HG02759 (cell line): ENCODE measurements around the gene UGT8.

Source experiments
- ATAC-seq: cut with Tn5 transposase; IDR thresholded peaks from one replicate; pipeline ENCODE4 v1.9.1; 2021; ENCODE audit warnings: mild to moderate bottlenecking, moderate library complexity; ENCODE audit not compliant: unreplicated experiment

The UGT8 gene

GRCh38 chr4:114690571-114690970 lies 92.0 kb downstream of the UGT8 start:
- ATAC-seq, result no peak

DNA sequence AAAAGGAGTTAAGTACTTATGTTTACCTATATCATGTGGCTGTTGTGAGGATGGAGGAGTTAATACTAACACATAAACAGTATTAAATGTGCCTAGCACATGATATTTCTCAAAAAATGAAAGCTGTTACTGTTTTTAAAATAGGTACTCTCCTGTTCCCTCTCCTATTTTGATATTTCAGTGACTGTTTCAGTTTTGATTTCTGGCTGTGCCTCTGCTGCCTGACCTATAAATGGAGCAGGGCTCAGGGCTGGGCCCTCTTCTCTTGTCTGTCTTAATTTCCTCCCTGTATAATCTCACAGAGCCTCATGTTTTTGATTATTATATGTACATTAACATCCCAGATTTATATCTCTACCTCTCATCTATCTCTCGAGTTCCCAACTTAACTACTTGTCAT lies 93.3 kb downstream of the UGT8 start:
- ATAC-seq, result peak; percentile 82

DNA sequence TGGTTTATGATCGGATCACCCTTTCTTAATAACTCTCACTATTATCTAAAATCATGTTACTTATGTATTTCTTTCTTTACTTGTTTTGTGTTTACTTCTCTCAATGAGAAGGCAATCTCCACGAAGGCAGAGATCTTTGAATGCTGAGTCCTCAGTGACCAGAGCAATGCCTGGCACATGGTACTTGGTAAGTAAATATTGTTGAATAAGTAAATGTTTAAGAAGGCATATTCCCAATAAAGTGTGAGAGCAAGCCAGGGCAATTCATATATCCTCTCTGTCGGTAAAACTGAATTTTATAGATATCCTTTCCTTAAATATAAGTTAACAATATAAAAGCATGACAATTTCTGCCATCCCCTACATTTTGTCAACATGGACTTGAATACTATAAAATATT lies 94.4 kb downstream of the UGT8 start:
- ATAC-seq, result no peak

GRCh38 chr4:114694770-114695169 lies 96.2 kb downstream of the UGT8 start:
- no peak for ATAC-seq

- ATAC-seq, result no peak
Measured at GRCh38 chr4:114698231-114698630, 99.6 kb downstream of the UGT8 start.

DNA sequence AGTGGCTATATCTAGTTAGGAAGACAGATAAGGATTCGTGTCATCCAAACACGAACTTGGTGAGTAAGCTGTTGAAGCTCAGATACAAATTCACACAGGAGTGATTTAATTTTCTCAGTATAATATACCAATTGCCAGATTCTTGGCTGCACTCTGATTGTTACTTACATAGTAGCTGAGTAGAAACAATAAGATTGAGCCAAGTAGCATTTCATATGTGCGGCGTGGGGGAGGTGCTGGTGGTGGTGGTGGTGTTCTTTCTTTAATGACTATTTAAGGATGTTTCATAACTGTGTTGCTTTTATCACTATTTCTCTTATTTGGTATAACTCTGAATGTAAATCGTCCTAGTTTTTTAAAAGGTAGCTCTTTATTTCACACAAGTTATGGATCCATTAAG lies 102.9 kb downstream of the UGT8 start:
- no peak for ATAC-seq

GRCh38 chr4:114717432-114717831 lies 118.8 kb downstream of the UGT8 start:
- ATAC-seq, result no peak

DNA sequence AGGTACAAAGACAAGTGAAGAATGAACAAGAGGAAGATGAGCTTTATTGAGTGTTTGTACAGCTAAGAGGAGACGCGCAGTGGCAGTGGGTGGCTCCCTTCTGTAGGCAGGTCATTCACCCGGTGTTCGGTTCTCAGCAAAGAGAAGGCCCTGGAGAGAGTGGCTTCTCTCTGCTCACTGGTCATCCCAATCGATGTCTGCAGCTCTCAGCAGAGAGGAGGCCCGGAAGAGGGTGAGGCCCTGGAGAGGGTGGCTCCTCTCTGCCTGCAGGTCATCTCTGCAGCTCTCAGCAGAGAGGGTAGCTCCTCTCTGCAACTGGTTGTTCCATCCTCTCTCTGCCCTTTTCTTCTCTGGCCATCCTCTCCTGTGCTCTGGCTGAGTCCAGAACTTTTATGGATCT lies 126.5 kb downstream of the UGT8 start:
- ATAC-seq, result no peak

GRCh38 chr4:114727461-114727860 lies 128.9 kb downstream of the UGT8 start:
- no peak for ATAC-seq
